Measurements from ENCODE around the gene CTNNA2. TPM values are rescaled to one million over a fixed set of nuclear protein-coding genes. Genes with fewer than 3 reads are reported as not detected.

CTNNA2 gene
- total and polyA plus RNA-seq, 12 donors, result 0.12 to 5.0 (median 1.4) TPM; not detected in 1

GRCh38 chr2:79792090-79792489 is 279.2 kb downstream of the CTNNA2 start:
- Histone ChIP-seq H3K4me1 (replicated peaks in 1 of 2) (no peaks in the 10 kb centered on the region), H3K4me3 (no peak overlapping the region), H3K36me3 (replicated peaks in 1 of 2) (no peaks in the 10 kb centered on the region), H3K27me3 (no peaks in the 10 kb centered on the region), H3K9me3 (replicated peaks in 1 of 3) (no peaks in the 10 kb centered on the region), H3K27ac (no peak overlapping the region)
- intact Hi-C loops (cut with DNase I), result no loop called here
- no peak for DNase-seq
- WGBS, 4 donors, result 63 to 83% (median 68%) methylated on average over 1 of the region's 1 CpG
- no peak for TF ChIP-seq POLR2A (IDR thresholded peaks at IDR 0.05)
- no peak for TF ChIP-seq CTCF (IDR thresholded peaks at IDR 0.05)

GRCh38 chr2:79793006-79793405 is 280.2 kb downstream of the CTNNA2 start:
- no peak for TF ChIP-seq CTCF (IDR thresholded peaks at IDR 0.05)
- no peak for TF ChIP-seq POLR2A (IDR thresholded peaks at IDR 0.05)
- no peak overlapping the region for H3K27ac ChIP-seq
- WGBS, 4 donors, result 89 to 96% (median 91%) methylated on average over 3 of the region's 3 CpGs
- H3K9me3 ChIP-seq (replicated peaks in 1 of 3), result no peaks in the 10 kb centered on the region
- intact Hi-C loops (cut with DNase I), result no loop called here
- H3K27me3 ChIP-seq, result no peaks in the 10 kb centered on the region
- no peaks in the 10 kb centered on the region for H3K36me3 ChIP-seq (replicated peaks in 1 of 2)
- H3K4me3 ChIP-seq, result no peak overlapping the region
- DNase-seq, result no peak
- no peaks in the 10 kb centered on the region for H3K4me1 ChIP-seq (replicated peaks in 1 of 2)

GRCh38 chr2:79796641-79797040 is 283.8 kb downstream of the CTNNA2 start:
- Histone ChIP-seq H3K9me3 (replicated peaks in 1 of 3) (no peaks in the 10 kb centered on the region), H3K4me1 (replicated peaks in 1 of 2) (no peaks in the 10 kb centered on the region), H3K4me3 (no peak overlapping the region), H3K27me3 (no peaks in the 10 kb centered on the region), H3K27ac (no peak overlapping the region), H3K36me3 (replicated peaks in 1 of 2) (no peaks in the 10 kb centered on the region)
- no peak for DNase-seq
- no peak for TF ChIP-seq CTCF (IDR thresholded peaks at IDR 0.05)
- TF ChIP-seq POLR2A (IDR thresholded peaks at IDR 0.05), result no peak
- 74 to 81% (median 75%) methylated on average over 2 of the region's 2 CpGs for WGBS, 4 donors
- intact Hi-C loops (cut with DNase I), result no loop called here

- 72 to 76% (median 74%) methylated on average over 3 of the region's 3 CpGs for WGBS, 4 donors
- H3K27ac ChIP-seq, result no peak overlapping the region
- no peaks in the 10 kb centered on the region for H3K27me3 ChIP-seq
- no peaks in the 10 kb centered on the region for H3K9me3 ChIP-seq (replicated peaks in 1 of 3)
- DNase-seq, result no peak
- TF ChIP-seq POLR2A (IDR thresholded peaks at IDR 0.05), result no peak
- H3K4me1 ChIP-seq (replicated peaks in 1 of 2), result no peaks in the 10 kb centered on the region
- no peak overlapping the region for H3K4me3 ChIP-seq
- intact Hi-C loops (cut with DNase I), result no loop called here
- H3K36me3 ChIP-seq (replicated peaks in 1 of 2), result no peaks in the 10 kb centered on the region
Observed at GRCh38 chr2:79798776-79799175, 285.9 kb downstream of the CTNNA2 start.

GRCh38 chr2:79799729-79800128 is 286.9 kb downstream of the CTNNA2 start:
- no peak overlapping the region for H3K27ac ChIP-seq
- H3K9me3 ChIP-seq (replicated peaks in 1 of 3), result no peaks in the 10 kb centered on the region
- H3K4me1 ChIP-seq (replicated peaks in 1 of 2), result no peaks in the 10 kb centered on the region
- no peaks in the 10 kb centered on the region for H3K27me3 ChIP-seq
- H3K36me3 ChIP-seq (replicated peaks in 1 of 2), result no peaks in the 10 kb centered on the region
- TF ChIP-seq POLR2A (IDR thresholded peaks at IDR 0.05) (no peak), CTCF (IDR thresholded peaks at IDR 0.05) (no peak)
- intact Hi-C loops (cut with DNase I), result no loop called here
- no peak for DNase-seq
- no peak overlapping the region for H3K4me3 ChIP-seq
